ENCODE measurements around the gene AFAP1.

Gene AFAP1

DNA sequence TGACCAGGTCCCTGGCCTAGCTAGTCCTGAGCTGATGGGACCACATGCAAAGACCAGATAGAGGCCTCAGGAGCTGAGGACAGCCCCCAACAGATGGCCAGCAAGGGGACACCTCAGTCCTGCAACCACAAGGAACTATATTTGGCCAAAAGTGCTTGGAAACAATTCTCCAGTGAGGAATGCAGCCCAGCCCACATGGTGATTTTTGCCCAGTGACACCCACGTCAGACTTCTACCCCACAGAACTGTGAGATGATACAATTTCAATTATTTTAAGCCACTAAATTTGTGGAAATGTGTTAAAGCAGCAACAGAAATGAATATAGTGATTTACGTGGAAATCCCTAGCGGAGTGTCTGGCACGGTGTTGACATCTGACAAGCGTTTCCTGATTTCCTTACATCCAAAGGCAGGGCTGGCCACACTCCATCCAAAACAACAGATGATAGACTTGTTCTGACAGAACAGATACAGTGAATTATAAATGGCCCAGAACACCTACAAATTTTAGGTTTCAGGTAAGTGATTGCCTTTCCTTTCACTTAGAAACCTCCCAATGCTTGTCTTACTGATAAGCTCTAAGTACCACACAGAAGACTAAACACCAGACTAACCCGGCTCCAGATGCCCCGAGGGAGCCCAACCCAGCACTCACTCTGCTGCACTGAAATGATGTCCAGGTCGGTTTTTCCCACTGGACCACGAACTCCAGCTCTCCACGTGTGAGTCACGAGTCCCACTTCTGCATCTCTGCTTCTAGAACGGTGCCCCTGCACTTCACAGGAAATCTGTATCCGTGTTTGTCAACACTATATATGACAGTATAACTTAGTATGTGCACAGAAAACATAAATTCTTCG is 5.8 kb downstream of the AFAP1 start:
- TF ChIP-seq, protein P1, sequence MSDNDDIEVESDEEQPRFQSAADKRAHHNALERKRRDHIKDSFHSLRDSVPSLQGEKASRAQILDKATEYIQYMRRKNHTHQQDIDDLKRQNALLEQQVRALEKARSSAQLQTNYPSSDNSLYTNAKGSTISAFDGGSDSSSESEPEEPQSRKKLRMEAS (IDR thresholded peaks at IDR 0.05): no peak
- no peak for TF ChIP-seq REST (IDR thresholded peaks at IDR 0.05; ENCODE audit: low read depth)
- TF ChIP-seq FOXM1 (IDR thresholded peaks at IDR 0.05; ENCODE audit: borderline replicate concordance, low read depth): no peak

DNA sequence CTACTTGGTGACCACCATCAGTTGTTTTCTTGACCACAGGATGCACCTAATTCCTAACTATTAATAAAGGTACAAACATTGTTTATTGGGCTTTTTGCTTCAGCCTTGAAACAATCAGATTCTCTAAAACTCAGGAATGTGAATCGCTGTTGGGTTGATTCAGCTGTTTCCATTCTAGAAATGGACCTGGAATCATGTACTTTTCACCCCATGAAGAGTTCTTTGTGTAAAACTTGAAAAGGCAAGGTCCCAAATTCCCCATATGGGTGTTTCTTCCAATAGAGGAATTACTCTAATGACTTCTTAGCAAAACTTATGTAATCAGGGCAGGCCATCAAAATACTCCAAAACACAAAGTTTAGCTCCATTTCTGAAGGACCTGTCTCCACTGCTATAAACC is 7.4 kb downstream of the AFAP1 start:
- no peak for TF ChIP-seq FOXM1 (IDR thresholded peaks at IDR 0.05; ENCODE audit: borderline replicate concordance, low read depth)
- TF ChIP-seq TEAD4 (IDR thresholded peaks at IDR 0.05): no peak
- no peak for TF ChIP-seq TAF1 (IDR thresholded peaks at IDR 0.05; ENCODE audit: low read depth)
- no peak for TF ChIP-seq EGR1 (IDR thresholded peaks at IDR 0.05)
- no peak for TF ChIP-seq NFIC (IDR thresholded peaks at IDR 0.05)
- no peak for TF ChIP-seq ZBTB7A (IDR thresholded peaks at IDR 0.05; ENCODE audit: low read depth)
- no peak for TF ChIP-seq TCF12 (IDR thresholded peaks at IDR 0.05; ENCODE audit: low read depth)
- no peak for TF ChIP-seq CEBPB (IDR thresholded peaks at IDR 0.05)
- TF ChIP-seq, protein P2, sequence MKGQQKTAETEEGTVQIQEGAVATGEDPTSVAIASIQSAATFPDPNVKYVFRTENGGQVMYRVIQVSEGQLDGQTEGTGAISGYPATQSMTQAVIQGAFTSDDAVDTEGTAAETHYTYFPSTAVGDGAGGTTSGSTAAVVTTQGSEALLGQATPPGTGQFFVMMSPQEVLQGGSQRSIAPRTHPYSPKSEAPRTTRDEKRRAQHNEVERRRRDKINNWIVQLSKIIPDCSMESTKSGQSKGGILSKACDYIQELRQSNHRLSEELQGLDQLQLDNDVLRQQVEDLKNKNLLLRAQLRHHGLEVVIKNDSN (IDR thresholded peaks at IDR 0.05): no peak
- no peak for TF ChIP-seq YY1 (IDR thresholded peaks at IDR 0.05; ENCODE audit: low read depth)
- TF ChIP-seq REST (IDR thresholded peaks at IDR 0.05; ENCODE audit: low read depth): no peak
- TF ChIP-seq, protein P1 (IDR thresholded peaks at IDR 0.05): no peak
- TF ChIP-seq CREB1 (IDR thresholded peaks at IDR 0.05; ENCODE audit: low read depth): no peak
- no peak for TF ChIP-seq RAD21 (IDR thresholded peaks at IDR 0.05; ENCODE audit: low read depth)

DNA sequence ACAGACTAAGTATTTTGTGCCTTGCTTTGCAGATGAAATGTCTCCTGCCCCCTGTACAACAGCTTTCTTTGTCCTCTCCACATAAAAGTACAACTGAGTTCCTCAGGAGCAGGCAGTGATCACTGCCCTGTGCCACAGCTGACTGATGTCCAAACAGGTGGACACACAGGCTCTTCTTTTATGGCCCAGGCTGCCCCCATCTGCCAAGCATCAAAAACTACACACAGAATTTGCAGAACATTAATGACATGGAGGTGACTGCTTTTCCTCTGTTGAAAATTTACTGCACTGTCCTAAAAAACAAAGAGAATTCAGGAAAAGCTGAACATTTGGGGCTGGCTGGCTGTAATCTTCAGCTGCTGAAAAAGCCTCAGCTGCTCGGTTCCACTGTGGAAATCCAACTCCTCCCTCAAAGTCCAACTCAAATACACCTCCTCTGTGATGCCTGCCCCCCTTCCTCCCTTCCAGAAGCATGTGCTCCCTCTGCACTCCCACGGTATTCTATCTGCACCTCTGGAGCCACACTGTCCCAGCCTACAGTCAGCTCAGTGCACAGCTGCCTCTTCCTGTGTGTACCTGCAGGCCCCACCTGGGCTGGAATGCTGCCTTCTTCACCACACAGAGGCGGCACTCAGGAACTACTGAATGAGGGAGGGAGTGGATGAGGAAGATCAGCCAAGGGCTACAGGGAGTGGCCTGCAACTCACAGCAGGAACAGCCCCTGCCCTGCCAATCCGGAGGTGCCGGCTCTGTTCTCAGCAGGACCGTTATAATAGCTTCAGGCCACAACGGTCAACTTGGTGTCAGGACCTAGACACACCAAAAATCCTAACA is 10.3 kb downstream of the AFAP1 start:
- TF ChIP-seq YY1 (IDR thresholded peaks at IDR 0.05; ENCODE audit: low read depth) (0 out of 2 replicates have a peak, but pooled peaks have one; percentile 11), EGR1 (IDR thresholded peaks at IDR 0.05) (no peak), TEAD4 (IDR thresholded peaks at IDR 0.05) (peak; percentile 81), REST (IDR thresholded peaks at IDR 0.05; ENCODE audit: low read depth) (no peak), FOXM1 (IDR thresholded peaks at IDR 0.05; ENCODE audit: borderline replicate concordance, low read depth) (no peak), CREB1 (IDR thresholded peaks at IDR 0.05; ENCODE audit: low read depth) (no peak), ZBTB7A (IDR thresholded peaks at IDR 0.05; ENCODE audit: low read depth) (no peak), EP300 (IDR thresholded peaks at IDR 0.05; ENCODE audit: borderline replicate concordance) (peak; percentile 75; the same call in 1 of the 2 replicates), TCF12 (IDR thresholded peaks at IDR 0.05; ENCODE audit: low read depth) (peak; percentile 58), CEBPB (IDR thresholded peaks at IDR 0.05) (no peak), TAF1 (IDR thresholded peaks at IDR 0.05; ENCODE audit: low read depth) (no peak), RAD21 (IDR thresholded peaks at IDR 0.05; ENCODE audit: low read depth) (peak; percentile 57), NFIC (IDR thresholded peaks at IDR 0.05) (peak; percentile 83)
- TF ChIP-seq, protein P1 (IDR thresholded peaks at IDR 0.05): peak; percentile 59
- TF ChIP-seq, protein P2 (IDR thresholded peaks at IDR 0.05): 0 out of 2 replicates have a peak, but pooled peaks have one; percentile 4
